Naive B cell (primary cell): Measurements from ENCODE around the gene POU2F1. TPM values are rescaled to one million over a fixed set of nuclear protein-coding genes. Genes with fewer than 3 reads are reported as not detected.

ENCODE experiments used
- ATAC-seq, 2 donors: fragments of 150-1000 bp; cut with Tn5 transposase; 2 replicates each; pipeline ENCODE4 v1.10.0; 2021; ENCODE audit warnings: low read depth in 2 of 2, mild to moderate bottlenecking in 2 of 2, moderate library complexity in 2 of 2
- DNase-seq: peaks from one replicate; pipeline ENCODE4 v3.0.0; 2022
- H3K27ac Mint-ChIP-seq, 6 donors: one replicate each; pipeline ENCODE4 v1.8.0; 2020 to 2022; ENCODE audit warnings: mild to moderate bottlenecking in 6 of 6, mixed read lengths in 6 of 6, moderate library complexity in 5 of 6, inconsistent platforms in 2 of 6
- H3K27me3 Mint-ChIP-seq, 3 donors: one replicate each; pipeline ENCODE4 v1.8.0; 2021 to 2022; ENCODE audit warnings: mixed read lengths in 3 of 3, mild to moderate bottlenecking in 1 of 3
- H3K36me3 Mint-ChIP-seq, 2 donors: one replicate each; pipeline ENCODE4 v1.8.0; 2020 to 2022; ENCODE audit warnings: mixed read lengths in 2 of 2, inconsistent platforms in 1 of 2, mild to moderate bottlenecking in 1 of 2
- H3K4me1 Mint-ChIP-seq, 3 donors: one replicate each; pipeline ENCODE4 v1.8.0; 2020 to 2022; ENCODE audit warnings: mixed read lengths in 3 of 3, inconsistent platforms in 1 of 3, mild to moderate bottlenecking in 1 of 3, moderate library complexity in 1 of 3
- H3K4me3 Mint-ChIP-seq, 8 donors: one replicate each; pipeline ENCODE4 v1.8.0; 2020 to 2022; ENCODE audit warnings: mild to moderate bottlenecking in 8 of 8, mixed read lengths in 8 of 8, moderate library complexity in 8 of 8, inconsistent platforms in 2 of 8
- H3K9me3 Mint-ChIP-seq, 7 donors: one replicate each; pipeline ENCODE4 v1.8.0; 2020 to 2022; ENCODE audit warnings: mixed read lengths in 7 of 7, mild to moderate bottlenecking in 5 of 7, inconsistent platforms in 2 of 7, moderate library complexity in 1 of 7
- polyA plus RNA-seq, 6 donors: library from polyadenylated mRNA; unstranded; fragments of 300-500 nt; fragmentation: Illumina TruSeq; gene quantifications; one replicate each; pipeline ENCODE4 v1.2.3, GENCODE V29; 2021; ENCODE audit warnings: low read depth in 6 of 6

Gene POU2F1
- 10 to 100 TPM; 12.2 to 23.6 (median 20.0) TPM for polyA plus RNA-seq

GRCh38 chr1:167220537-167221125 is at the start of gene POU2F1:
Gene POU2F1, plus strand, starts transcription at chr1:167220886. Its CDS starts 12 bp downstream, at chr1:167220898.
- Mint-ChIP-seq H3K27me3 (no peaks in the 10 kb centered on the region), H3K27ac (peak within 1 kb of the TSS; percentile 92 to 99 (median 96)), H3K4me1 (peaks cover 37 to 48% (median 43%) of the 10 kb centered on the region in 3 donors), H3K4me3 (peak within 1 kb of the TSS; percentile 87 to 99 (median 94)), H3K36me3 (peaks cover 4 to 7% of the 10 kb centered on the region in 2 donors), H3K9me3 (peaks cover 2 to 7% (median 5%) of the 10 kb centered on the region in 7 donors)
- peak; percentile 97 for DNase-seq
- peak; percentile 65 to 68 for ATAC-seq

GRCh38 chr1:167171286-167171929 is 49.3 kb upstream of the POU2F1 start:
- Mint-ChIP-seq H3K27ac (no peak overlapping the region), H3K36me3 (no peaks in the 10 kb centered on the region), H3K9me3 (peaks cover 0 to 11% (median 3%) of the 10 kb centered on the region in 7 donors), H3K27me3 (peaks cover 24 to 44% (median 26%) of the 10 kb centered on the region in 3 donors), H3K4me1 (no peaks in the 10 kb centered on the region), H3K4me3 (no peak overlapping the region)
- ATAC-seq: no peak
- no peak for DNase-seq

- no peaks in the 10 kb centered on the region for H3K36me3 Mint-ChIP-seq
- DNase-seq (no peak), ATAC-seq (no peak)
- H3K27me3 Mint-ChIP-seq: peaks cover 10 to 27% (median 13%) of the 10 kb centered on the region in 3 donors
- H3K4me3 Mint-ChIP-seq: no peak overlapping the region
- H3K27ac Mint-ChIP-seq: no peak overlapping the region
- peaks cover 0 to 11% (median 5%) of the 10 kb centered on the region in 7 donors for H3K9me3 Mint-ChIP-seq
- H3K4me1 Mint-ChIP-seq: no peaks in the 10 kb centered on the region
Measured at GRCh38 chr1:167173516-167174184, 47.0 kb upstream of the POU2F1 start.

- no peaks in the 10 kb centered on the region for H3K36me3 Mint-ChIP-seq
- peaks cover 0 to 11% (median 5%) of the 10 kb centered on the region in 7 donors for H3K9me3 Mint-ChIP-seq
- peaks cover 0 to 19% (median 5%) of the 10 kb centered on the region in 3 donors for H3K27me3 Mint-ChIP-seq
- no peaks in the 10 kb centered on the region for H3K4me1 Mint-ChIP-seq
- no peak overlapping the region for H3K27ac Mint-ChIP-seq
- no peak for DNase-seq
- no peak for ATAC-seq
- no peak overlapping the region for H3K4me3 Mint-ChIP-seq
Measured at GRCh38 chr1:167175901-167176300, 44.8 kb upstream of the POU2F1 start.

GRCh38 chr1:167178831-167179230 is 41.9 kb upstream of the POU2F1 start:
- Mint-ChIP-seq H3K27ac (no peak overlapping the region), H3K27me3 (peaks cover 0 to 7% (median 0%) of the 10 kb centered on the region in 3 donors), H3K4me3 (no peak overlapping the region), H3K4me1 (no peaks in the 10 kb centered on the region), H3K36me3 (no peaks in the 10 kb centered on the region), H3K9me3 (peaks cover 0 to 11% (median 5%) of the 10 kb centered on the region in 7 donors)
- no peak for DNase-seq
- no peak for ATAC-seq

GRCh38 chr1:167182571-167183320 is 37.9 kb upstream of the POU2F1 start:
- no peak for DNase-seq
- H3K9me3 Mint-ChIP-seq: peaks cover 0 to 2% (median 0%) of the 10 kb centered on the region in 7 donors
- no peaks in the 10 kb centered on the region for H3K27me3 Mint-ChIP-seq
- H3K27ac Mint-ChIP-seq: no peak overlapping the region
- ATAC-seq: no peak
- H3K36me3 Mint-ChIP-seq: no peaks in the 10 kb centered on the region
- no peak overlapping the region for H3K4me3 Mint-ChIP-seq
- H3K4me1 Mint-ChIP-seq: no peaks in the 10 kb centered on the region

- H3K4me1 Mint-ChIP-seq: no peaks in the 10 kb centered on the region
- no peak overlapping the region for H3K4me3 Mint-ChIP-seq
- DNase-seq (no peak), ATAC-seq (no peak)
- peaks cover 0 to 2% (median 0%) of the 10 kb centered on the region in 7 donors for H3K9me3 Mint-ChIP-seq
- no peaks in the 10 kb centered on the region for H3K36me3 Mint-ChIP-seq
- H3K27me3 Mint-ChIP-seq: no peaks in the 10 kb centered on the region
- no peak overlapping the region for H3K27ac Mint-ChIP-seq
Measured at GRCh38 chr1:167184081-167184480, 36.6 kb upstream of the POU2F1 start.

- Mint-ChIP-seq H3K4me3 (no peak overlapping the region), H3K27ac (peak overlapping the region in 1 of 6 donors; percentile 37), H3K27me3 (peaks cover 0 to 1% (median 0%) of the 10 kb centered on the region in 3 donors), H3K4me1 (no peaks in the 10 kb centered on the region), H3K9me3 (peaks cover 0 to 2% (median 0%) of the 10 kb centered on the region in 7 donors), H3K36me3 (no peaks in the 10 kb centered on the region)
- ATAC-seq (no peak), DNase-seq (no peak)
Measured at GRCh38 chr1:167185062-167185461, 35.6 kb upstream of the POU2F1 start.

GRCh38 chr1:167185974-167186657 is 34.6 kb upstream of the POU2F1 start:
- ATAC-seq: no peak

GRCh38 chr1:167186771-167187170 is 33.9 kb upstream of the POU2F1 start:
- Mint-ChIP-seq H3K27me3 (peaks cover 0 to 11% (median 0%) of the 10 kb centered on the region in 3 donors), H3K9me3 (peaks cover 0 to 2% (median 0%) of the 10 kb centered on the region in 7 donors), H3K36me3 (no peaks in the 10 kb centered on the region), H3K4me1 (no peaks in the 10 kb centered on the region), H3K27ac (no peak overlapping the region), H3K4me3 (no peak overlapping the region)
- DNase-seq (no peak), ATAC-seq (no peak)

More at GRCh38 chr1:167185974-167186657, 34.6 kb upstream of the POU2F1 start:
- Mint-ChIP-seq H3K4me3 (no peak overlapping the region), H3K36me3 (no peaks in the 10 kb centered on the region), H3K9me3 (peaks cover 0 to 2% (median 0%) of the 10 kb centered on the region in 7 donors), H3K27ac (no peak overlapping the region), H3K4me1 (no peaks in the 10 kb centered on the region), H3K27me3 (peaks cover 0 to 11% (median 0%) of the 10 kb centered on the region in 3 donors)
- DNase-seq: no peak

- no peaks in the 10 kb centered on the region for H3K36me3 Mint-ChIP-seq
- no peaks in the 10 kb centered on the region for H3K4me1 Mint-ChIP-seq
- H3K9me3 Mint-ChIP-seq: peaks cover 0 to 14% (median 0%) of the 10 kb centered on the region in 7 donors
- peak overlapping the region in 1 of 6 donors; percentile 21 for H3K27ac Mint-ChIP-seq
- no peak overlapping the region for H3K4me3 Mint-ChIP-seq
- DNase-seq: no peak
- ATAC-seq: no peak
- peaks cover 4 to 19% (median 5%) of the 10 kb centered on the region in 3 donors for H3K27me3 Mint-ChIP-seq
Measured at GRCh38 chr1:167190747-167191237, 29.9 kb upstream of the POU2F1 start.

GRCh38 chr1:167191958-167192357 is 28.7 kb upstream of the POU2F1 start:
- peaks cover 0 to 14% (median 0%) of the 10 kb centered on the region in 7 donors for H3K9me3 Mint-ChIP-seq
- H3K36me3 Mint-ChIP-seq: no peaks in the 10 kb centered on the region
- peak overlapping the region in 1 of 6 donors; percentile 32 for H3K27ac Mint-ChIP-seq
- no peaks in the 10 kb centered on the region for H3K4me1 Mint-ChIP-seq
- no peak for ATAC-seq
- H3K4me3 Mint-ChIP-seq: no peak overlapping the region
- H3K27me3 Mint-ChIP-seq: peaks cover 4 to 19% (median 5%) of the 10 kb centered on the region in 3 donors
- DNase-seq: no peak
